Caki2 (cell line): ENCODE data around the gene MYRF. TPM values are rescaled to one million over a fixed set of nuclear protein-coding genes. Genes with fewer than 3 reads are reported as not detected.
A peak's percentile ranks its signal among the peaks of the same experiment; 100 is the strongest.

ENCODE experiments used
- DNase-seq: peaks from one replicate; pipeline ENCODE4 v3.0.0-alpha.2; 2015; ENCODE audit warnings: low read depth
- in situ Hi-C: cut with HindIII; loops from 2 replicates; pipeline ENCODE4 v1.10.0; 2016; ENCODE audit warnings: low sequenced_read_pairs, low pct_unique_long_range_greater_than_20kb, mixed read lengths
- total RNA-seq: library from RNA; depleted of rRNA; stranded (reverse); fragments of >200 nt; shearing (Covaris generic); gene quantifications from 2 replicates; pipeline ENCODE4 v1.2.3, GENCODE V29; 2014; ENCODE audit warnings: low replicate concordance

The MYRF gene
- total RNA-seq, 1 experiment from 2014 or later: 7.4 TPM

DNA sequence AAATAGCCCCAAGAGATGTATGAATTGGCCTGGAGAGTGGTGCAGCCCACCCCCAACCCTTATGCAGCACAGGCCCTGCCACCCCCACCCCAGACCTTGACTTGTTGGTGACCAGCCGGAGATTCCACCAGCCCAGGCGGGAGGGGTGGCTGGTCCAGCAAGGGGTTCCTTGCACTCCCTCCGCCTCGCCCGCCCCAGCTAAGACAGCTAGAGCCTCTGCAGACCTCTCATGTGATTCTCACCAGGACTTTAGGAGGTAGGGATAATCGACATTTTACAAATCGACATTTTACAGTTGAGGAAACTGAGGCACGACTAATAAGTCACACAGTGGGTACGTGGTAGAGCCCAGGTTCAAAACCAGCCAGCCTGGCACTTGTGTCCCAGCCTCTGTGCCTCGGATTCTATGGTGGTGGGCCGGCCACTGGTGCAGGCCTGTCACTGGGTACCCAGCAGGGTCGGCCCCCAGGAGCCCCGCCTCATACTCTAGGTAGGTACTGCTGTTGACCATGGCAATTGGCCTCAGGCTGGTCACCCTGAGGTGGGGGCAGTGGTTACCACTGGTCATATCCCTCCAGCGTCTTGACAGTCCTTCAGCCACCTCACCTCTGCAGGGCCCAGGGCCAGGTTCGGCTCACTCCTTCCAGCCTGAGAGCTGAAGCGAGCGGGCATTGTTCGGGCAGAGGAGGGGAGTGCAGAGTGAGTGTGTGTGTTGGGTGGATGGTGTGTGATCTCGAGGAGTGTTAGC lies 35.0 kb upstream of the MYRF start:
- in situ Hi-C loops: no loop called here
- DNase-seq: no peak

DNA sequence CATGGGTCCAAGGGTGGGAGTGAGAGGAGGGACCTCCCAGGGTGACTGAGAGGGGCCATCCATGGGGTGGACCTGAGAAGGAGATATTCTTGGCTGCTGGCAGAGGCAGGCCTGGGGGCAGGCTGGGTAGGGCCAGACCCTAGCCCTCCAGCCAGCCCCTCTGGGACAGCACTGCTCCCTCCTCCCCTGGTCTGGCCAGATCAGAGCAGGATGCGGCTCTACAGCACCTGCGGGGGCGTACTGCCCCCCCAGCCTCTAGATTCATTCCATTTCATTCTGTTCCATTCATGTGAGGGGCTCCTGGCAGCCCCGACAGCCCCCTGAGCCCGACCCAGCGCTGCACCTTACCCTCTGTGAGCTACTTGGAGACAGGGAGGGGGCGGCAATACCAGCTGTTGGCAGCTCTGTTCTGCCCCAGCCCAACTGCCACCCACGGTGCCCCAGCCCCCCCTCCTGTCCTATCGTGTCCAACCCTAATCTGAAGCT lies 34.3 kb upstream of the MYRF start:
- DNase-seq: no peak
- in situ Hi-C loops: no loop called here

DNA sequence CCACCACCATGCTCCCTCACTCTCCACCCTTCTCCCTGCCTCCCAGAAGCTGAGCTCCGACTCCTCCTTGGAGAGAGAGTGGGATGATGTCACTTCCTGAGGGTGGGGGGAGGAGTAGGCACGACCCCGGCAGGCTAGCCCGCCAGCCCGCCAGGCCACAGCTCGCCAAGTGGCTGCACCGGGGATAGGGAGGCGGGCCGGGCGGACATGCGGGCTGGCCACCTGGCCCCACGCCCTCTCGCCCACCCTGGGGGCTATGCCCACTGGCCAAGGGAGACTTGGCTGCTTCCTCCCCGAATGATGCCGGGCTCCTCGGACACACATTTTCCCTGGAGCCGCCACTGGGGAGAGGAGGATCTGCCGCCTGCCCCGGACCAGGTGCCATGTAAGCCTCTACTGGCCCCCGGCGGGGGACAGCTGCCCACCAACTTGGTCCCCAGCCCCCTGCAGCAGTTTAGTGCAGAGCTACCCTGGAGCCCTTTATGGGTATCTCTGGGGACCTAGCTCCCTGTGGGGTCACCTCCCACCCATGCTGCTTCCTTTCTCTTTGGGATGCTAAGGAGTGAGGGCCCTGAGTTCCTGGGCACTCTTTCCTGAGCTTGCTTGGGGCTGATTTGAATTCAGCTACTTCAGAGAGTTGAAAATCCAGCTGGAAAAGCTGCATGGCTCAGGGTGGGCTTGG lies 33.7 kb upstream of the MYRF start:
- DNase-seq: no peak
- in situ Hi-C loops: no loop called here

DNA sequence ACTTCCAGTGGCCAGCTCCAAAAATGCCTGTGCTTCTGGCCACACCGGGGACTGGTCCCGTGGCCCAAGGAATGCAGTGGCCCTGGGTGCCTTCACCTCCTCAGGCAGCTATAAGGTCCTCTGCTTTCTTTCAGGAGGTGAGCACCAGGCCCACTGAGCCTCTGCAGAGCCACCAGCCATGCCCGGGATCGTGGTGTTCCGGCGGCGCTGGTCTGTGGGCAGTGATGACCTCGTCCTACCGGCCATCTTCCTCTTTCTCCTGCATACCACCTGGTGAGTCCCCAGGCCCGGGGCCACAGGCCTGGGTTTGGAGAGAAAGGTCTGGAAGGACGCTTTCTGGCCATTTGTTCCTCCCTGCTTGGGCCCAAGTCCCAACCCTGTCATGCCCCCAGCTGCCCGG lies 32.5 kb upstream of the MYRF start:
- DNase-seq: no peak
- in situ Hi-C loops: no loop called here

DNA sequence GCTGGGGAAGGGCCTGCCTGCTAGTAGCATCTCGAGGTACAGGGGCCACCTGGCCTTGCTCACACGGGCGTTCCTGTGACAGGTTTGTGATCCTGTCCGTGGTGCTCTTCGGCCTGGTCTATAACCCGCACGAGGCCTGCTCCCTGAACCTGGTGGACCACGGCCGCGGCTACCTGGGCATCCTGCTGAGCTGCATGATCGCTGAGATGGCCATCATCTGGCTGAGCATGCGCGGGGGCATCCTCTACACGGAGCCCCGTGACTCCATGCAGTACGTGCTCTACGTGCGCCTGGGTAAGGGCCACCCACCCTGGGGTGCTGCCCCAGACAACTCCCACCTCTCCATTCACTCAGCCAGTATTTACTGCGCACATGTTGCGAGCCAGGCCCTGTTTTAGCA lies 31.8 kb upstream of the MYRF start:
- in situ Hi-C loops: no loop called here
- no peak for DNase-seq

DNA sequence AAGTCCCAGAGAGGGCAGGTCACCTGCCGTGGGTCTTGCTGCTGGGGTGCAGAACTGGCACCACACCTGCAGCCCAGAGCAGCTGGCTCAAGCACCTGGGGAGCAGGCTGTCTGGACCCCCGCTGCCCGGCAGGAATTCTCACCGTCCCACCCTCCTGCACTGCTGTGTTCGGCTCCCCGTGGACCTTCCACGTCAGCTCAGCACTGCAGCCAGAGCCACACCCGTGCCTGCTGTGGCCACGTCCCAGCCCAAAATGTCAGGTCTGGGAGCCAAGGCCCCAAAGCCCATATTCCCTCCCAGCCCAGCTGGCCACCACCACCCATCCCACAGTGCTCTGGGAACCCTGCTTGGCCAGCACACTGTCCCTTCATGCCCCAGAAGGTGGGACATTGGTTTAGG lies 28.0 kb upstream of the MYRF start:
- DNase-seq: no peak
- in situ Hi-C loops: no loop called here

DNA sequence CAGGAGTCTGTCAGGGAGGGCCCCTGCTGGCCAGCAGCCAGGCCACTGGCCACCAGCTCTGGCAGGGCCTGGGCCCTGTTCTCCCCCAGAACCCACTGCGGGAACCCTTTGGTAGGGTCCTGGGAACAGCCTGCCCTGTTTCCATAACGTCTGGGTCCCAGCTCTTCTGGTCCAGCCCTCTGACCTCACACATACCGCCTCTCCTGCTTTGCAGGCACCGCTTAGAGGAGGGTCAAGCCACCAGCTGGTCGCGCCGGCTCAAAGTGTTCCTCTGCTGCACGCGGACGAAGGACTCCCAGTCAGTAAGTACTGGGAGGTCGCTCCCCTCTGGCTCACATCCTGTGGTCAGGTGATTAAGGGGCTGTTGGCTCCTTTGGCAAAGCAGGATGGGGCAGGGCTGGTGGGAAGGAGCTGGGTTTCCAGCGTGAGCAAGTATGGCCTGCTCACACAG lies 26.6 kb upstream of the MYRF start:
- peak; percentile 10 for DNase-seq
- in situ Hi-C loops: no loop called here

DNA sequence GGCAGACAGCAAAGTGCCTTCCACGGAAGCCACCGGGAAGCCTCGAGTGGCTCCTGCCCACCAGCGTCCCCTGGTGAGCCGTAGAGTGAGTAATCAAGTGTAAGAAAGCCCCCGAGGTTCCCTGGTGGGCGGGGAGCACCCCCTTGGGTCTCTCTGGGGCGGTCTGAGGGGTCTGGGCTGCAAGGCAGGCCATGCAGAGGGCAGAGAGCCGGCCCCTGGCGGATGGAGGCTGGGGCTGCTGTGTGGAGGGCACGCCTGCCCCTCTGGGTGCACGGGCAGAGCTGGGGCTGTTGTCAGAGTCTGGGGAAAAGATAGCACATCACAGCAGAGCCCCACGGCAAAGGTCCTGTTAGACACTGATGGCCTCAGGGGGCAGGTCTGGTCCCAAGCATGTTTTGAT lies 25.7 kb upstream of the MYRF start:
- no peak for DNase-seq
- in situ Hi-C loops: no loop called here

DNA sequence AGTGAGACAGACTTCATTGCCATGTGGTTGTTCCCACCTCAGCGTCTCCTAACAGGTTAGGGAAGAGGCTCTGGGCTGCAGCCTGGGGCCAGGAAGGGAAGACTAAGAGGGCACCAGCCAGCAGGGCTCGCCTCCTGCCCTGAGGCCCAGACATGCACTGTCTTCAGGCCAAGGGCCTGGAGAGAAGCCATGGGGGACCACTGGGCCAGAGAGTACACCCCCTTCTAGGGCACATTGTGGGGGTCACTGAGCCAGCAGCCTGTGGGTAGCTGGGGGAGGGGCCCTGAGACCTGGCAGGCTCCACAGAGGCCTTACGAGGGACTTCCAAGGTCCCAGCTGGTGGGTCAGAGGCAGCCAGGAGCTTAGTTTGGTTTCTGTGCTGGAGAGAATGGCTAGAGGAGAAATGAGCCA lies 25.0 kb upstream of the MYRF start:
- in situ Hi-C loops: no loop called here
- no peak for DNase-seq

DNA sequence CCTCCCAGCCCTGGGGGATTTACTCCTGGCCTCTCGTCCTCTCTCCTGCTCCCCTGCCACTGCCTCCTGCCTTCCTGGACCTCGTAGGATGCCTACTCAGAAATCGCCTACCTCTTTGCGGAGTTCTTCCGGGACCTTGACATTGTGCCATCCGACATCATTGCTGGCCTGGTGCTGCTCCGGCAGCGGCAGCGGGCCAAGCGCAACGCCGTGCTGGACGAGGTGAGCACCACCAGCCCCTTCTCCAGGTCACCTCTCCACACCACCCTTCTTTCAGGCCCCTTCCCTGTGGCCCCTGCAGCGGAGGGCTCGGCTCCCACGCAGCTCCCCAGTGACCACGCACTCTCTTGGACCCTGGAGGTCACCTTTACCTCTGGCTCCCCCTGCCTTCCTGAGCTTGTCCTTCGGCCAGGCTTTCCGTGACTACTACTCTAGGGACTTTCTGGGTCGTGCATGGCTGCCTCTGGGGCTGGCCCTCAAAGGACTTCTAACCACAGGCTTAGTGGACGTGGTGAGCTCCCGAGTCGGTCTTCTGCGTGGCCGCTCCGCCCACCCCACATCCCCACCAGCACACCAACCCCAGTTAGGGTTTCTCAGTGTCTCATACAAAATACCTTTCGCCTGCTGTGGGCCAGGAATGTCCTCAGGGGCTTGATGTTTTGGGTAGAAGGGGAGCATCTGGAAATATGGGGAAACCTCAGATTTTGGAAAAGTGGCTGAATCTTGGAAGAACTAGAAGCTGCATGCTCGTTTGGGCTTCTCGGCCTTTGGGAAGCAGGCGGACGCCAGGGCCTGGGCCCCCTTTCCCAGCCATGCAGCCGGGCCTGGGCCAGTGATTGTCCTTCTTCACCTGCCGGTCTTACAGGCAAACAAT lies 24.1 kb upstream of the MYRF start:
- DNase-seq: peak; percentile 72
- in situ Hi-C loops: no loop called here

DNA sequence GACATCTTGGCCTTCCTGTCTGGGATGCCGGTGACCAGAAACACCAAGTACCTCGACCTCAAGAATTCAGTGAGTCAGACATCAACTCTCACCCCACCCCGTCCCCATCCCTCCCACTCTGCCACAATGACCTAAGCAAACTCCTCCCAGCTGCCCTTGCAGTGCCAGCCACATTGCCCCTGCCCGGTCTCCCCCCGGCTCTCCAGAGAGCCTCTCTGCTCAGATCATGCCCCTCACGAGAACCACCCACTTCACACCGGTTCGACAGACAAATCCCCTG lies 23.6 kb upstream of the MYRF start:
- peak; percentile 88 for DNase-seq
- in situ Hi-C loops: no loop called here

DNA sequence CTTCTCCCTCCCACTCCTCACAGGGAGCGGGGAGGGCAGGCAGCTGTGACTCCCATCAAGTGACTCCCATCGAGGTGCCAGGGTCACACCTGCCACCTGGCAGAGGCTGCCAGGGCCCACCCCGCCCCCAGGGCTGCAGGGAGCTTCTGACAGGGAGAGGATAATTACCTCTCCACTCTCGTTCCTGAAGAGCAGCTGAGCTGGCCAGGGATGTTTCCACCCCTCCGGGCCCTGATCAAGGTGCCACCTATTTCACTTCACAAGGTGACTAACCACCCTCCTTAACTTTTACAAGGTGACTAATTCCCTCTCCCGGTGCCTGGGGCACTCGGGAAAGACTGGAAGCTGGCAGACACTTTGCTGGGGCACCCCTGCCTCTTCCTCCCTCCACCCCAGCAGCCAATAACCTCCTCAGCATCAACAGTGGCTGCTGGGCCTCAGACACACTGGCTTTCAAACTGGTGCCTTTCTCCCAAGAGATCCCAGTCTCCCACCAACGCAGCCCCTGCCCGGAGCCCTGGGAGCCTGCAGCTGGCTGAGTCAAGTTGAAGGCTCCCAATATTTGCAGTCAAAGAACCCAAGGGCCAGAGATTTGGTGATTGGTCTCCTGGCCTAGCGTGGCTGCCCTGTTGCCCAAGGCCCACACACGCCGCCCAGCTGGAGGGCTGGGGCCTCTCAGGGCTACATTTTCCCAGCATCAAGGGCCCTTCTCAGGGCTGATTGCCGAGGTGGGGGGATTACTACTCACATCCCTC lies 22.0 kb upstream of the MYRF start:
- DNase-seq: peak; percentile 41
- in situ Hi-C loops: no loop called here

DNA sequence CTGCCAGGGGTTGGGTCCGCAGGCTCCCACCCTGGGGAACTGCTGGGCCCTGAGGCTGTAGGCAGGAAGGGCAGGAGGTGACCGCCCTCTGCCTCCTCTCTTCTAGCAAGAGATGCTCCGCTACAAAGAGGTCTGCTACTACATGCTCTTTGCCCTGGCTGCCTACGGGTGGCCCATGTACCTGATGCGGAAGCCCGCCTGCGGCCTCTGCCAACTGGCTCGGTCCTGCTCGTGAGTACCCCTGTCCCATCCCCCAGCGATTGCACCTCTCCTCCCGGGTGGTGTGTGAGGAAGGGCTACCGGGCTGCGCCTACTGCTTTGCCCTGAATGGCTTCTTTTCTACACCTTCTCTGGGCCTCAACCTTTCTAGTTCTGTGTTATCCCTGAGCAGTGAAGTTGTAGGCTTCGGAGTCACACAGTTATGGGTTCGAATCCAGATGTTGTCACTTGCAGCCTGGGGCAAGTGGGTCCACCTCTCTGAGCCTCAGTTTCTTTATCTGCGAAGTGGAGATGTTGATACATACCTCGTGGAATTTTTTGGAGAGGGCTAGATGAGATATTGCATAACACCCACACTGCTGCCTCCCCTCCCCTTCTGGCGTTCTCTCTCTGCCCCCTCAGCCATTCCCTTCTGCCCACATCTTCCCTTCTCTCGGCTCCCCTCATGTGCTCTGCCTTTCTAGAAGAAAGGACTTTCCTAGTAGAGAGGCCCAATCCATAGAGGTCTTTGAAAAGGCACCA lies 21.1 kb upstream of the MYRF start:
- in situ Hi-C loops: no loop called here
- DNase-seq: no peak

DNA sequence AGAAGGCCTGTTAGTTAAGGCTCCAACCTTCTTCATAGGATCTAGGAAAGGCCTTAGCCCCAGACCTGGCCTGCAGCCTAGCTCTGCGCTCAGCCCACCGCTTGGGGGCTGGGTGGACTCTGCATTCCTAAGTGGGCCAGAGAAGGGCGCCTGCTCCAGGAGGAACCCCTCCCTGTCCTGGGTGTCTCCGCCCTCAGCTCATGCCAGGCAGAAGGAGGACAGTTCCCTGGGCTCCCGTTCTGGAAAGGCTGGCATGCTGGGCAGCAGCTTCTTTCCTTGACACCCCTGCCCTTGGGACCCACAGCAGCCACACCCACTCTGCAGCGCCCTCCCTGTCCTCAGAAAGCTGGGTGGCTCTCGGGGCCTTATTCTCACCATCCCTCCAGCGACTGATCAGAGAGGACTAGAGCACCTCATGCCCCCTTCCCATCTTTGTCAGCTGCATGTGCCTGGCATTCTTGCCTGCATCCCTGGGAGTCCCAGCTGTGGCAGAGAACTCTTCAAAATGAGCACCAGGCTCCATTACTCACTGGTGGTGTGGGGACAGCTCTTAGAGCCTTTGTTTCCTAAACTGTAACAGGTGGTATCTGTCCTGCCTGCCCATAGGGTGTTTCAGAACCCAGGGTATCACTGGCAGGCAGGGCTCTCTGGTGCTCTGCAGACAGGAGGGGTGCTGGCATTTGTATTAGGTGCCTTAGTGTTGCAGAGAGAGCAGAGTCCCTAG lies 20.3 kb upstream of the MYRF start:
- no peak for DNase-seq
- in situ Hi-C loops: no loop called here

DNA sequence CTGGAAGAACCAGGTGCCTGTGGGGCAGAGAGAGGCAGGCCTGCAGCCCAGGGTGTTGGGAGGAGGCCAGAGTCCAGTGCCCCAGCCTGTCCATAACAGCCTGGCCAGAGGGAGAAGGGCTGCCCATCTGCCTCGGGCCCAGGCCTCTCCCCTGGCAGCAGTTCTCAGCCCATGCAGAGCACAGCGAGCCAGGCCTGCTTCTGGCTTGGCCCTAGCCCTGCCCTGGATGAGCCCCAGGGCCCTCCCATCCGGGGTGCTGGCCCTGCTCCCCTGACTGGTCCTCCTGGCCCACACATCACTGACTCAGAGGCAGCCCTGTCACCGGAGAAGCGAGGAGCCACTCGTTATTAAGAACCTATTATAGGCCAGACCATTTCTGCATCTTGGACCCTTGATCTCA lies 19.7 kb upstream of the MYRF start:
- no peak for DNase-seq
- in situ Hi-C loops: no loop called here

DNA sequence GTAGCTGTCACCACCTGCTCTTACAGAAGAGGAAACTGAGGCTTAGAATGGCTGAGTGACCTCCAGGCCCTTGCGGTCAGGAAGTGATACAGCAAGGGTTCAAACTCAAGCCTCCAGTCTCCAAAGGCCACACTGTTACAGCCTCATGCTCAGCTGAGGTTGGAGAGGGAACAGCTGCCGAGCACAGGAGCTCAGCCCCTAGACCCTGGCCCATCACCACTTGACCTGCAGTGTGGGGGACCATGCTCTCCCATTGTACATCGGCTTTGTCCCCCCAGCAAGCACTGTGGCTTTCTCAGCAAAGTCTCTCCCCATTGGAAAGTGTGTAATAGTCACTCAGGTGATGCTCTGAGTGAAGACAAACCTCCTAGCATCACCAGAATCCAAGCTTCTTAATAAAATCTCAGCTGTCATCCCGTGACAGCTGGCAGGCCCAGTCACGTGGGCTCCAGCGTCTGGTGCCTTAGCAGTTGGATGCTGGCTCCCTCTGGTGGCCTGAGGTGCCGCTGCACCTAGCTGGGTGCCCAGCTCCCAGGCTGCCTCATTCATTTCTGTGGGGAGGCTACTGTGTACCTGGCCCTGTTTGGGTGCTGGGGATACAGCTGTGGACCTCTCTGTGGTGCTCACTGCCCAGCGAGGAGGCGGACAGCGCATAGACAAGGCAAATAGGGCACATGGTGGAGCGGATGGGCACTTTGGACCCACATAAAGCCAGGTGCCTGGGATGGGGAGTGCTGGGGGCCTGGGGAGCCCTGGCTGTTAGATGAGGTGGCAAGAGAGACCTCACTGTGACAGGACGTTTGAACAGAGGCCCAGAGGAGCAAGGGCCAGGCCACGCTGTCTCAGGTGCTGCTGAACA lies 19.1 kb upstream of the MYRF start:
- in situ Hi-C loops: no loop called here
- peak; percentile 57 for DNase-seq
